ENCODE results near the gene SLC25A30.
"Not testable (repeated sequence)": the region's sequence is repeated elsewhere in the genome, so short reads cannot be mapped to it uniquely, and the experiment has no call there.

DNA sequence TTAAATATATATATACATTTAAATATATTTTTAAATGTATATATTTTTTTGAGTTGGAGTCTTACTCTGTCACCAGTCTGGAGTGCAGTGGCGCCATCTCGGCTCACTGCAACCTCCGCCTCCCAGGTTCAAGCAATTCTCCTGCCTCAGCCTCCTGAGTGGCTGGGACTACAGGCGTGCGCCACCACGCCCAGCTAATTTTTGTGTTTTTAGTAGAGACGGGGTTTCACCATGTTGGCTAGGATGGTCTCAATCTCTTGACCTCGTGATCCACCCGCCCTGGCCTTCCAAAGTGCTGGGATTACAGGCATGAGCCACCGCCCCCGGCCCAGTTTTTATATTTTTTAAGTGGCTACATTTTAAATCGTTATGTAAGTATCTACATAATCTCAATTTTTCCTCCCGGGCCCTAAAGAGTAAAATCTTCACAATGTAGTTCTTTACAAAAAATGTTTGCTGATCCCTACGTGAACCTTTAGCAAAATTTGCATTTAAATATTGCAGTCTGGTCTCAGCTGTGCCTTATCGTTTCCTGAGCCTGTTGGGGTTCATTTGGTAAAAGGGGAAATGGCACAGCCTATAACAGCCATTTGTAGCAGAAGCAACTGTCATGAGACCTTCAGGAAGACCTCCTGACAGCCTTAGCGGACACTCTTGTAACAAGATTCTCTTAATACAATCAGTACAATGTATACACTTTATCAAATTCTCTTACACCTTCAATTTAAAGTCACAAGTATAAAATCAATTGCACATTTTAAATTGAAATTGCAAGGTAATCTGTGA, 8.1 kb upstream of the SLC25A30 start:
- TF ChIP-seq, protein P1, sequence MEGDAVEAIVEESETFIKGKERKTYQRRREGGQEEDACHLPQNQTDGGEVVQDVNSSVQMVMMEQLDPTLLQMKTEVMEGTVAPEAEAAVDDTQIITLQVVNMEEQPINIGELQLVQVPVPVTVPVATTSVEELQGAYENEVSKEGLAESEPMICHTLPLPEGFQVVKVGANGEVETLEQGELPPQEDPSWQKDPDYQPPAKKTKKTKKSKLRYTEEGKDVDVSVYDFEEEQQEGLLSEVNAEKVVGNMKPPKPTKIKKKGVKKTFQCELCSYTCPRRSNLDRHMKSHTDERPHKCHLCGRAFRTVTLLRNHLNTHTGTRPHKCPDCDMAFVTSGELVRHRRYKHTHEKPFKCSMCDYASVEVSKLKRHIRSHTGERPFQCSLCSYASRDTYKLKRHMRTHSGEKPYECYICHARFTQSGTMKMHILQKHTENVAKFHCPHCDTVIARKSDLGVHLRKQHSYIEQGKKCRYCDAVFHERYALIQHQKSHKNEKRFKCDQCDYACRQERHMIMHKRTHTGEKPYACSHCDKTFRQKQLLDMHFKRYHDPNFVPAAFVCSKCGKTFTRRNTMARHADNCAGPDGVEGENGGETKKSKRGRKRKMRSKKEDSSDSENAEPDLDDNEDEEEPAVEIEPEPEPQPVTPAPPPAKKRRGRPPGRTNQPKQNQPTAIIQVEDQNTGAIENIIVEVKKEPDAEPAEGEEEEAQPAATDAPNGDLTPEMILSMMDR (IDR thresholded peaks at IDR 0.05) = not testable (repeated sequence)
- not testable (repeated sequence) for TF ChIP-seq POLR2A (IDR thresholded peaks at IDR 0.05)
